ENCODE measurements around the gene PRKN.

PRKN gene

GRCh38 chr6:161487694-161488093 is 1239.9 kb downstream of the PRKN start:
- TF ChIP-seq, protein P1, sequence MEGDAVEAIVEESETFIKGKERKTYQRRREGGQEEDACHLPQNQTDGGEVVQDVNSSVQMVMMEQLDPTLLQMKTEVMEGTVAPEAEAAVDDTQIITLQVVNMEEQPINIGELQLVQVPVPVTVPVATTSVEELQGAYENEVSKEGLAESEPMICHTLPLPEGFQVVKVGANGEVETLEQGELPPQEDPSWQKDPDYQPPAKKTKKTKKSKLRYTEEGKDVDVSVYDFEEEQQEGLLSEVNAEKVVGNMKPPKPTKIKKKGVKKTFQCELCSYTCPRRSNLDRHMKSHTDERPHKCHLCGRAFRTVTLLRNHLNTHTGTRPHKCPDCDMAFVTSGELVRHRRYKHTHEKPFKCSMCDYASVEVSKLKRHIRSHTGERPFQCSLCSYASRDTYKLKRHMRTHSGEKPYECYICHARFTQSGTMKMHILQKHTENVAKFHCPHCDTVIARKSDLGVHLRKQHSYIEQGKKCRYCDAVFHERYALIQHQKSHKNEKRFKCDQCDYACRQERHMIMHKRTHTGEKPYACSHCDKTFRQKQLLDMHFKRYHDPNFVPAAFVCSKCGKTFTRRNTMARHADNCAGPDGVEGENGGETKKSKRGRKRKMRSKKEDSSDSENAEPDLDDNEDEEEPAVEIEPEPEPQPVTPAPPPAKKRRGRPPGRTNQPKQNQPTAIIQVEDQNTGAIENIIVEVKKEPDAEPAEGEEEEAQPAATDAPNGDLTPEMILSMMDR (conservative IDR thresholded peaks at IDR 0.05), result no peak
- H3K27ac ChIP-seq, result no peak overlapping the region

- TF ChIP-seq, protein P1 (conservative IDR thresholded peaks at IDR 0.05), result no peak
- no peak overlapping the region for H3K27ac ChIP-seq
Measured at GRCh38 chr6:161487217-161487531, 1240.4 kb downstream of the PRKN start.

DNA sequence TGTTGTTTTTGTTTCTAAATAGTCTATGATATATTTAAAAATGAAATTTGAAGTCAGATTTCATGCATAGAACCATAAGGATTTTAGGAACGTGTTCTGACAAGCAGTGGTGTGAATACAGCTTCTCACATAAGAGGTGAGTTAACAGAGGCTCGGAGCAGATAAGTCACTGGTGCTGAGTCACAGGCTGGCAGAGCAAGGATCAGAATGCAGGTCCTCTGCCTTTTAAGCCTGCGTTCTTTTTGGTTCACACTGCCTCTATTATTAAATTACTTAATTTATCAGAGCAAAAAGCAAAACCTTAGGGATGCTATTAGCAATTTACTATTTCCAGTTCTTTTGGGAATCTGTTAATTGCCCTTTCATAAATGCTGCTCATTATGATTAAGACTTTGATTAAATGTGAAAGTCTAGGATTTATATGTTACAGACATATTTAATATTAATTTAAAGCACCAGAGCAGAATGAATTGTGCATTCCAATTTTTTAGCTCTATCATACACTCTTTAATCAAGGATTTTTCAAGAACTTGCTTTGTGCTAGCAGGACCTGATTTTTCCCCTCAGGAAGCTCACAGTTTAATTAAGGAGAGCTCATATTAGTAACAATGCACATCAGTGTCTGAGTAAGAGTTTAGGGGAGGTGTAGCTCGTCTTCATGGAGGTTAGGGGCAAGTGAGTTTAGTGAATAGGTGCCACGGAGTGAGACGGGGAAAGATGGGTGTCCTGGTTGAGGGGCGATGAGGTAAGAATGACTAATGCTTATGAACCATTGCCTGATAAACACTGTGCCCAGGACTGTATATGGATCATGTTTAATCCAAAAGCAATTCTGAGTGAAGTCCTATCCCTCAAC is 1241.0 kb downstream of the PRKN start:
- no peak overlapping the region for H3K27ac ChIP-seq

DNA sequence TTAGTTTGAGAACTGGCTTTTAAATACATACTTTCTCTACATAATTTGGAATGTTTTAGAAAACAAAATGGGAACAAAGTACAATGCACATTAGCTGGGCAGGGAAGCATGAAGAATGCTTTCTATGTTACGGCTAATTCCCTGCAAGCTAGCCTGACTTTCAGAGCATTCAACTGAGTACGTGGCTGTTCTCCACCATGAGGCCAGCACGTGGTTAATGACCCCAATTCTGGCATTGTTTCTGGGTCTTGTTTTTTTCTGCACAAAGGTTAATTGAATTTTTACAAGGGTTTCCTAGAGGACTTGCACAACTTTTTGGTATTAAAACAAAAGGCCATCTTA is 1245.1 kb downstream of the PRKN start:
- TF ChIP-seq, protein P1 (conservative IDR thresholded peaks at IDR 0.05), result no peak
- no peak overlapping the region for H3K27ac ChIP-seq

More for the DNA sequence above, 1241.0 kb downstream of the PRKN start:
- TF ChIP-seq, protein P1 (conservative IDR thresholded peaks at IDR 0.05), result no peak

GRCh38 chr6:161481786-161482516 is 1245.6 kb downstream of the PRKN start:
- no peak overlapping the region for H3K27ac ChIP-seq
- TF ChIP-seq, protein P1 (conservative IDR thresholded peaks at IDR 0.05), result no peak

GRCh38 chr6:161480421-161481155 is 1247.0 kb downstream of the PRKN start:
- no peak overlapping the region for H3K27ac ChIP-seq
- TF ChIP-seq, protein P1 (conservative IDR thresholded peaks at IDR 0.05), result no peak

- H3K27ac ChIP-seq, result no peak overlapping the region
- TF ChIP-seq, protein P1 (conservative IDR thresholded peaks at IDR 0.05), result no peak
Measured at GRCh38 chr6:161479376-161479775, 1248.2 kb downstream of the PRKN start.

Measured in VCaP (cell line).